GM18870 (cell line): ENCODE results near the gene PPP1R12B.
"Not testable (repeated sequence)": the region's sequence is repeated elsewhere in the genome, so short reads cannot be mapped to it uniquely, and the experiment has no call there.

ENCODE experiments used
- ATAC-seq: cut with Tn5 transposase; IDR thresholded peaks from one replicate; pipeline ENCODE4 v1.9.1; 2021; ENCODE audit warnings: moderate library complexity; ENCODE audit not compliant: unreplicated experiment

Gene PPP1R12B

GRCh38 chr1:202599669-202600431 lies 251.4 kb downstream of the PPP1R12B start:
- ATAC-seq, result no peak

- no peak for ATAC-seq
Measured at GRCh38 chr1:202600432-202601041, 252.0 kb downstream of the PPP1R12B start.

- no peak for ATAC-seq
Measured at GRCh38 chr1:202603435-202603834, 254.9 kb downstream of the PPP1R12B start.

GRCh38 chr1:202605515-202605914 lies 257.0 kb downstream of the PPP1R12B start:
- ATAC-seq, result no peak

- not testable (repeated sequence) for ATAC-seq
Measured at GRCh38 chr1:202612036-202612435, 263.5 kb downstream of the PPP1R12B start.

- ATAC-seq, result no peak
Measured at GRCh38 chr1:202613571-202613970, 265.1 kb downstream of the PPP1R12B start.

GRCh38 chr1:202614363-202615207 lies 266.1 kb downstream of the PPP1R12B start:
- not testable (repeated sequence) for ATAC-seq

GRCh38 chr1:202615208-202615500 lies 266.7 kb downstream of the PPP1R12B start:
- ATAC-seq, result not testable (repeated sequence)

- ATAC-seq, result peak; percentile 65
Measured at GRCh38 chr1:202615501-202616354, 267.2 kb downstream of the PPP1R12B start.

- peak; percentile 19 for ATAC-seq
Measured at GRCh38 chr1:202616355-202616915, 267.9 kb downstream of the PPP1R12B start.

- not testable (repeated sequence) for ATAC-seq
Measured at GRCh38 chr1:202619012-202619411, 270.5 kb downstream of the PPP1R12B start.

GRCh38 chr1:202619505-202619904 lies 271.0 kb downstream of the PPP1R12B start:
- ATAC-seq, result no peak

- not testable (repeated sequence) for ATAC-seq
Measured at GRCh38 chr1:202620036-202620435, 271.5 kb downstream of the PPP1R12B start.

GRCh38 chr1:202621446-202621845 lies 272.9 kb downstream of the PPP1R12B start:
- ATAC-seq, result no peak

- no peak for ATAC-seq
Measured at GRCh38 chr1:202622388-202622787, 273.9 kb downstream of the PPP1R12B start.

- ATAC-seq, result no peak
Measured at GRCh38 chr1:202623075-202623474, 274.6 kb downstream of the PPP1R12B start.

GRCh38 chr1:202623476-202623875 lies 275.0 kb downstream of the PPP1R12B start:
- ATAC-seq, result not testable (repeated sequence)

- ATAC-seq, result no peak
Measured at GRCh38 chr1:202624088-202624780, 275.7 kb downstream of the PPP1R12B start.

GRCh38 chr1:202624781-202625108 lies 276.2 kb downstream of the PPP1R12B start:
- no peak for ATAC-seq
